Measurements from ENCODE around the gene CHRNA5.

DNA sequence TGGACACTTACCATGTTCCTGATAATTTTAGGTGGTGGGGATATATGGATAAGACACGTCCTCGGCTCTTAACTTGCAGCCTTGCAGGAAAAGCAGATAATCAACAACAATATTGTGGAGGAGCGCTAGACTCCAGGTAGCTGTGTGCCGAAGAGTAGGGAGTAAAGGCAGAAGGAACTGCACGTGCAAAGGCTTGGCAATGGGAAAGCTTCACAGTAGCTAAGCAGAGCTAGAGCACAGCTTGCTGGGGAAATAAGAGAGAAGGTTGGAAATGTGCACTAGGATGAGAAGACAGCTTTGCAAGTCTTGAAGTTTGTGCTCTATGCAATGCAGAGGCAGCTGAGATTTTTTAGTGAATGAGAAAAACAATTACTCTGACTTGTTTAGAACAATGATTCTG is 12.7 kb upstream of the CHRNA5 start:
- TF ChIP-seq, protein P1, sequence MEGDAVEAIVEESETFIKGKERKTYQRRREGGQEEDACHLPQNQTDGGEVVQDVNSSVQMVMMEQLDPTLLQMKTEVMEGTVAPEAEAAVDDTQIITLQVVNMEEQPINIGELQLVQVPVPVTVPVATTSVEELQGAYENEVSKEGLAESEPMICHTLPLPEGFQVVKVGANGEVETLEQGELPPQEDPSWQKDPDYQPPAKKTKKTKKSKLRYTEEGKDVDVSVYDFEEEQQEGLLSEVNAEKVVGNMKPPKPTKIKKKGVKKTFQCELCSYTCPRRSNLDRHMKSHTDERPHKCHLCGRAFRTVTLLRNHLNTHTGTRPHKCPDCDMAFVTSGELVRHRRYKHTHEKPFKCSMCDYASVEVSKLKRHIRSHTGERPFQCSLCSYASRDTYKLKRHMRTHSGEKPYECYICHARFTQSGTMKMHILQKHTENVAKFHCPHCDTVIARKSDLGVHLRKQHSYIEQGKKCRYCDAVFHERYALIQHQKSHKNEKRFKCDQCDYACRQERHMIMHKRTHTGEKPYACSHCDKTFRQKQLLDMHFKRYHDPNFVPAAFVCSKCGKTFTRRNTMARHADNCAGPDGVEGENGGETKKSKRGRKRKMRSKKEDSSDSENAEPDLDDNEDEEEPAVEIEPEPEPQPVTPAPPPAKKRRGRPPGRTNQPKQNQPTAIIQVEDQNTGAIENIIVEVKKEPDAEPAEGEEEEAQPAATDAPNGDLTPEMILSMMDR (conservative IDR thresholded peaks at IDR 0.05 in 1 of 2, IDR thresholded peaks at IDR 0.05 in 1 of 2; ENCODE audit: extremely low read depth in 1 of 2, insufficient read depth in 1 of 2, low read depth in 1 of 2, low read length in 2 of 2), result no peak
- TF ChIP-seq EZH2 (IDR thresholded peaks at IDR 0.05; ENCODE audit: borderline replicate concordance, low read length), result no peak
